ENCODE measurements around the gene FHL5. TPM values are rescaled to one million over a fixed set of nuclear protein-coding genes. Genes with fewer than 3 reads are reported as not detected.

Gene FHL5
- total RNA-seq, 1 donor from 2014 or later = not detected

DNA sequence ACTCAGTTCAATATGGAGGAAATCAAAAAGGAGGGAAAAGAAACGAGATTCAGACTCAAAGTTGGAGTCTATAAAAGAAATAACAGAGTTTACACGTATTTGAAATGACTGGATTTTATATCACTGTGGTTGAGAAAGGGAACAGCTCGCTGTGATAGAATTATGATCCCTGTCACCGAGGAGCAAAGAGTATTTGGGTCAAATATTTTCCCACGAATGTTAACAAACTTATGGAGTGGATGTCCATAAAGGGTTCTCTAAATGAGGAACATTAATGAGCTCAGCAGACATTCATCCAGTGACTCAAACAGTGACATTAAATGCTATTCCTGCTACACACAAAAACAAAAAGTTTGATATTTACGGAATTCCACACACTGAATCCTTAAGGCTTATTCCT lies 57.9 kb downstream of the FHL5 start:
- no peaks in the 10 kb centered on the region for H3K27me3 Mint-ChIP-seq (ENCODE audit: insufficient read depth, low read depth)
- Histone ChIP-seq H3K9ac (no peak overlapping the region), H3K36me3 (no peaks in the 10 kb centered on the region), H4K20me1 (ENCODE audit: low read depth) (no peaks in the 10 kb centered on the region), H3F3A (ENCODE audit: low read depth) (no peaks in the 10 kb centered on the region), H3K79me2 (ENCODE audit: low read depth) (no peaks in the 10 kb centered on the region), H3K9me3 (ENCODE audit: low read depth) (no peaks in the 10 kb centered on the region), H3K27me3 (no peaks in the 10 kb centered on the region), H3K27ac (no peak overlapping the region), H2AFZ (replicated peaks) (no peak overlapping the region), H3K4me2 (no peak overlapping the region), H3K4me3 (no peak overlapping the region), H3K4me1 (no peaks in the 10 kb centered on the region)
- no peaks in the 10 kb centered on the region for H3K36me3 Mint-ChIP-seq
- no peak overlapping the region for H3K4me3 Mint-ChIP-seq
- no peaks in the 10 kb centered on the region for H3K9me3 Mint-ChIP-seq
- no peaks in the 10 kb centered on the region for H3K4me1 Mint-ChIP-seq
- DNase-seq (ENCODE audit: low spot score) = no peak
- TF ChIP-seq EZH2phosphoT487 (IDR thresholded peaks at IDR 0.05) = no peak
- TF ChIP-seq, protein P1, sequence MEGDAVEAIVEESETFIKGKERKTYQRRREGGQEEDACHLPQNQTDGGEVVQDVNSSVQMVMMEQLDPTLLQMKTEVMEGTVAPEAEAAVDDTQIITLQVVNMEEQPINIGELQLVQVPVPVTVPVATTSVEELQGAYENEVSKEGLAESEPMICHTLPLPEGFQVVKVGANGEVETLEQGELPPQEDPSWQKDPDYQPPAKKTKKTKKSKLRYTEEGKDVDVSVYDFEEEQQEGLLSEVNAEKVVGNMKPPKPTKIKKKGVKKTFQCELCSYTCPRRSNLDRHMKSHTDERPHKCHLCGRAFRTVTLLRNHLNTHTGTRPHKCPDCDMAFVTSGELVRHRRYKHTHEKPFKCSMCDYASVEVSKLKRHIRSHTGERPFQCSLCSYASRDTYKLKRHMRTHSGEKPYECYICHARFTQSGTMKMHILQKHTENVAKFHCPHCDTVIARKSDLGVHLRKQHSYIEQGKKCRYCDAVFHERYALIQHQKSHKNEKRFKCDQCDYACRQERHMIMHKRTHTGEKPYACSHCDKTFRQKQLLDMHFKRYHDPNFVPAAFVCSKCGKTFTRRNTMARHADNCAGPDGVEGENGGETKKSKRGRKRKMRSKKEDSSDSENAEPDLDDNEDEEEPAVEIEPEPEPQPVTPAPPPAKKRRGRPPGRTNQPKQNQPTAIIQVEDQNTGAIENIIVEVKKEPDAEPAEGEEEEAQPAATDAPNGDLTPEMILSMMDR (IDR thresholded peaks at IDR 0.05) = no peak
- no peak for TF ChIP-seq EZH2 (IDR thresholded peaks at IDR 0.05)
- H3K27ac Mint-ChIP-seq = no peak overlapping the region

- DNase-seq (ENCODE audit: low spot score) = no peak
- H3K4me3 Mint-ChIP-seq = no peak overlapping the region
- H3F3A ChIP-seq (ENCODE audit: low read depth) = no peaks in the 10 kb centered on the region
- H3K36me3 ChIP-seq = no peaks in the 10 kb centered on the region
- H4K20me1 ChIP-seq (ENCODE audit: low read depth) = no peaks in the 10 kb centered on the region
- H3K9me3 Mint-ChIP-seq = no peaks in the 10 kb centered on the region
- no peak overlapping the region for H3K27ac Mint-ChIP-seq
- H3K27ac ChIP-seq = no peak overlapping the region
- H3K27me3 Mint-ChIP-seq (ENCODE audit: insufficient read depth, low read depth) = no peaks in the 10 kb centered on the region
- no peaks in the 10 kb centered on the region for H3K27me3 ChIP-seq
- H2AFZ ChIP-seq (replicated peaks) = no peak overlapping the region
- TF ChIP-seq EZH2 (IDR thresholded peaks at IDR 0.05) = no peak
- no peak for TF ChIP-seq EZH2phosphoT487 (IDR thresholded peaks at IDR 0.05)
- TF ChIP-seq, protein P1 (IDR thresholded peaks at IDR 0.05) = no peak
- no peaks in the 10 kb centered on the region for H3K4me1 ChIP-seq
- H3K36me3 Mint-ChIP-seq = no peaks in the 10 kb centered on the region
- H3K9me3 ChIP-seq (ENCODE audit: low read depth) = no peaks in the 10 kb centered on the region
- no peak overlapping the region for H3K4me2 ChIP-seq
- no peak overlapping the region for H3K4me3 ChIP-seq
- no peaks in the 10 kb centered on the region for H3K79me2 ChIP-seq (ENCODE audit: low read depth)
- H3K4me1 Mint-ChIP-seq = no peaks in the 10 kb centered on the region
- H3K9ac ChIP-seq = no peak overlapping the region
Measured at GRCh38 chr6:96621983-96622382, 59.1 kb downstream of the FHL5 start.

GRCh38 chr6:96624957-96625356 lies 62.0 kb downstream of the FHL5 start:
- H3K4me3 Mint-ChIP-seq = no peak overlapping the region
- H3K4me2 ChIP-seq = no peak overlapping the region
- DNase-seq (ENCODE audit: low spot score) = no peak
- H3K4me1 ChIP-seq = no peaks in the 10 kb centered on the region
- no peaks in the 10 kb centered on the region for H3K9me3 Mint-ChIP-seq
- H3F3A ChIP-seq (ENCODE audit: low read depth) = no peaks in the 10 kb centered on the region
- no peak overlapping the region for H3K4me3 ChIP-seq
- no peaks in the 10 kb centered on the region for H3K79me2 ChIP-seq (ENCODE audit: low read depth)
- H2AFZ ChIP-seq (replicated peaks) = no peak overlapping the region
- no peaks in the 10 kb centered on the region for H3K9me3 ChIP-seq (ENCODE audit: low read depth)
- no peaks in the 10 kb centered on the region for H3K4me1 Mint-ChIP-seq
- no peaks in the 10 kb centered on the region for H3K36me3 Mint-ChIP-seq
- H3K27me3 ChIP-seq = no peaks in the 10 kb centered on the region
- H3K27ac ChIP-seq = no peak overlapping the region
- H3K27ac Mint-ChIP-seq = no peak overlapping the region
- no peak overlapping the region for H3K9ac ChIP-seq
- no peaks in the 10 kb centered on the region for H3K36me3 ChIP-seq
- H4K20me1 ChIP-seq (ENCODE audit: low read depth) = no peaks in the 10 kb centered on the region
- no peaks in the 10 kb centered on the region for H3K27me3 Mint-ChIP-seq (ENCODE audit: insufficient read depth, low read depth)
- TF ChIP-seq EZH2phosphoT487 (IDR thresholded peaks at IDR 0.05) (no peak), EZH2 (IDR thresholded peaks at IDR 0.05) (no peak)
- TF ChIP-seq, protein P1 (IDR thresholded peaks at IDR 0.05) = no peak
